Measurements from ENCODE around the gene COG2.
"Not testable (repeated sequence)": the region's sequence is repeated elsewhere in the genome, so short reads cannot be mapped to it uniquely, and the experiment has no call there.

The COG2 gene

DNA sequence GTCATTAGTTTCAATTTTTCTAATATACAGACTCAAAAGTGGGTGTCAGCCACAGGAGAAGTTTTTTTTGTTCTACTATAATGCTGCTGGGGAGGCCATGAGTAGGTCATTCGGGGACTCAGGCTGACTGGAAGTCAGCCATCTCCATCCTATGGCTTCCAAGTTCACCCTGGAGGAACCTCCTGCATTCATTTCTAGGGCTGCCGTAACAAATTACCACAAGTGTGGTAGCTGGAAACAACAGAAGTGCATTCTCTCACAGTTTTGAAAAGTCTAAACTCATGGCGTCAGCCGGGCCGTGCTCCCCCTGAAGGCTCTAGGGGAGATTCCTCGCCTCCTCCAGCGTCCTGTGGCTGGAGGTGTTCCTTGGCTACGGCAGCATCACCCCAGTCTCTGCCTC, 53.9 kb downstream of the COG2 start:
- TF ChIP-seq, protein P1, sequence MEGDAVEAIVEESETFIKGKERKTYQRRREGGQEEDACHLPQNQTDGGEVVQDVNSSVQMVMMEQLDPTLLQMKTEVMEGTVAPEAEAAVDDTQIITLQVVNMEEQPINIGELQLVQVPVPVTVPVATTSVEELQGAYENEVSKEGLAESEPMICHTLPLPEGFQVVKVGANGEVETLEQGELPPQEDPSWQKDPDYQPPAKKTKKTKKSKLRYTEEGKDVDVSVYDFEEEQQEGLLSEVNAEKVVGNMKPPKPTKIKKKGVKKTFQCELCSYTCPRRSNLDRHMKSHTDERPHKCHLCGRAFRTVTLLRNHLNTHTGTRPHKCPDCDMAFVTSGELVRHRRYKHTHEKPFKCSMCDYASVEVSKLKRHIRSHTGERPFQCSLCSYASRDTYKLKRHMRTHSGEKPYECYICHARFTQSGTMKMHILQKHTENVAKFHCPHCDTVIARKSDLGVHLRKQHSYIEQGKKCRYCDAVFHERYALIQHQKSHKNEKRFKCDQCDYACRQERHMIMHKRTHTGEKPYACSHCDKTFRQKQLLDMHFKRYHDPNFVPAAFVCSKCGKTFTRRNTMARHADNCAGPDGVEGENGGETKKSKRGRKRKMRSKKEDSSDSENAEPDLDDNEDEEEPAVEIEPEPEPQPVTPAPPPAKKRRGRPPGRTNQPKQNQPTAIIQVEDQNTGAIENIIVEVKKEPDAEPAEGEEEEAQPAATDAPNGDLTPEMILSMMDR (IDR thresholded peaks at IDR 0.05; ENCODE audit: extremely low read depth, missing control alignments), result no peak

DNA sequence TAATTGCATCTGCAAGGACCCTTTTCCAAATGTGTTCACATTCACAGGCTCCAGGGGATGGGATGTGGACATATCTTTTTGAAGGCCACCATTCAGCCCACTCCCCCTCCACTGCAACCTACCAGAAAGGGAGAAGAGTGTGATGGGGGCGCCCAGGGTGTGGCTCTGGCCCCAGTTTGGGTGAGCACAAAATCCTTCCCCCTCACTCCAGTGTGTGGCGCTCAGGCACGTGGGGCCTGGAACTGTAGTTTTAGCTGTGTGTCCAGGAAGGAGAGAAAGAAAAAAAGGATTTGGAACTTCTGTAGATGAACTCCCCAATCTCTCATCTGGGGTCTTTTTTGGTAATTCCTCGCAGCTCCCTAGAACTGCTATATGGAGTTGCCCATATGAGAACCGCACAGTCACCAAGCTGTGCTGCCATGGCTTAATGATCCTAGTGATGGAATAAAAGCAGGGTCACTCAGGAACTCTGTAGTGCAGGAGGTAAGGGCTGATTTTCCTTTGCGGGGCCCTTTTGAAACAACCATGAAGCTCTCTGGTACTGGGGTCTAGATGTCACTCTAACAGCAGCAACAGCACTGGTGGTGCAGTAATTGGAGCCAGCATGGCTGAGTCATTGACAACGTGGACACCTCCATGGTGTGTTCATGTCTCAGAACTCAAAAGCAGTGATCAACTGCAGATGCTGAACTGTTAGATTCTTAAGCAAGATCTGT, 54.6 kb downstream of the COG2 start:
- DNase-seq (ENCODE audit: low spot score), result no peak
- TF ChIP-seq, protein P1 (IDR thresholded peaks at IDR 0.05; ENCODE audit: extremely low read depth, missing control alignments), result no peak

More for the DNA sequence above, 53.9 kb downstream of the COG2 start:
- DNase-seq (ENCODE audit: low spot score), result no peak

DNA sequence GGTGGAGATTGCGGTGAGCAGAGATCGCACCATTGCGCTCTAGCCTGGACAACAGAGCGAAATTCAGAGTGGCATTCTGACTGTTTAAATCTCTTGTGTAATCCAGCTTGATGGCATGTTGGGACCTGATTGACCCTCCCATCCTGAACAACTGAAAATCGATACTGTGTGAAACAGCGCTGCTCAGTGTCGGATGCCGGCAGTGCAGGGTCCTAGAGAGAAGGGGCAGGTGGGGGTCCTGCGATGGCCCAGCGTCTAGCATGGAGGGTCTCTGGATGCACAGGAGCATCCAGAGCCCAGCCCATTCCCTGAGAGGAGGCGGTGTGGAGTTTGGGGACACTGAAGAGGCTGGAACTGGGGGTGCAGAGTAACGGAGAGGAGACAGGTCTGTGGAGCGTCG, 55.8 kb downstream of the COG2 start:
- no peak for DNase-seq (ENCODE audit: low spot score)

DNA sequence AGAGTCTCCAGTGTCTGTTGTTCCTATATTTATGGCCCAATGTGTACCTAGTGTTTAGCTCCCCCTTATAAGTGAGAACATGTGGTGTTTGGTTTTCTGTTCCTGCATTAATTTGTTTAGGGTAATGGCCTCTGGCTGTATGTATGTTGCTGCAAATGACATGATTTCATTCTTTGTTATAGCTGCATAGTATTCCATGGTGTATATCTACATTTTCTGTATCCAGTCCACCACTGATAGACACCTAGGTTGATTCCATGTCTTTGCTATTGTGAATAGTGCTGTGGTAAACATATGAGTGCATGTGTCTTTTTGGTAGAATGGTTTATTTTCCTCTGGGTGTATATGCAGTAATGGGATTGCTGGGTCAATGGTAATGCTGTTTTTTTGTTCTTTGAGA, 56.7 kb downstream of the COG2 start:
- DNase-seq (ENCODE audit: low spot score), result not testable (repeated sequence)

More for the DNA sequence above, 55.8 kb downstream of the COG2 start:
- TF ChIP-seq, protein P1 (IDR thresholded peaks at IDR 0.05; ENCODE audit: extremely low read depth, missing control alignments), result no peak

DNA sequence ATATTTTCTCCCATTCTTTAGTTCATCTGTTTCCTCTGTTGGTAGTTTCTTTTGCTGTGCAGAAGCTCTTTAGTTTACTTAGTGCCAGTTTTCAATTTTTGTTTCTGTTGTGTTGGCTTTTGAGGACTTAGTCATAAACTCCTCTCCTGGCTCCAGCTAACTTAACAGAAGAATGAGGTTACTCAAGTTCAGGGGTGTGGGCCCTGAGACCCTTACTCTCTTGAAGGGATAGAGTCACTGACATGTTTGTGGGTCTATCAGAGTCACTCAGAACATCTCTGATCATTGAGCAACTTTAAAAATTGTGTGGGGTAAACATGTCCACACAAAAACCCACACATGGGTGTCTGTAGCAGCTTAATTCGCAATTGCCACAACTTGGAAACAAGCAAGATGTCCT, 57.4 kb downstream of the COG2 start:
- TF ChIP-seq, protein P1 (IDR thresholded peaks at IDR 0.05; ENCODE audit: extremely low read depth, missing control alignments), result no peak
- DNase-seq (ENCODE audit: low spot score), result no peak

DNA sequence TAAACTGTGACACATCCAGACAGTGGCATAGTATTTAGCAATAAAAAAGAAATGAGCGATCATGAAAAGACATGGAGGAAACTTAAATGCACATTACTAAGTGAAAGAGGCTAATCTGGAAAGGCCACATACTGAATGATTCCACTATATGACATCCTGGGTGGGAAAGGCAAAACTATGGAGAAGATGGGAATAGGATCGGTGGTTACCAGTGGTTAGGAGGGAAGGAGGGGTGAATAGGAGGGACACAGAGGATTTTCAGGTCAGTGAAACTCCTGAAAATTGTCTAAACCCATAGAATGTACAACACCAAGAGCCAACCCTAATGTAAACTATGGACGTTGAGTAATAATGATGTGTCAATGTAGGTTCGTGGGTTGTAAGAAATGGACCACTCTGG, 57.9 kb downstream of the COG2 start:
- no peak for DNase-seq (ENCODE audit: low spot score)
- TF ChIP-seq, protein P1 (IDR thresholded peaks at IDR 0.05; ENCODE audit: extremely low read depth, missing control alignments), result no peak

DNA sequence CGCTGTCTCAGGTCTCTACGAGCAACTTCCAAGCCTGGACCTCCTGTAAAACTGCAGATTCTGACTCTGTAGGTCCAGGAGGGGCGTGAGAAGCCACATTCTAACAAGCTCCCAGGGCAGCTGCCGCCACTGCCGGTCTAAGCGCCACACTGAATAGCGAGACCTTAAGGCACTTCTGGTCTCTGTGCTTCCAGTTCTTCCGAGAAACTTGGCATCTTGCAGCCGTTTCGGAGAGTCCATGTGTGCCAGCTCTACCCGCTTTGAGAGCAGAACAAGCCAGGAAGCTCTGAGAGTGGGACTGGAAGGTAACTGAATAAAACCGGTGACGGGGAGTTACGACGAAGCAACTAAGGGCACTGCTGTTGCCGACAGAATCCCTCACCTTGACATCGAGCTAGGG, 59.2 kb downstream of the COG2 start:
- TF ChIP-seq, protein P1 (IDR thresholded peaks at IDR 0.05; ENCODE audit: extremely low read depth, missing control alignments), result no peak
- no peak for DNase-seq (ENCODE audit: low spot score)

Measured in GM20000 (cell line).